ENCODE data around the gene NR5A1. TPM values are rescaled to one million over a fixed set of nuclear protein-coding genes. Genes with fewer than 3 reads are reported as not detected.

NR5A1 gene
- total RNA-seq, 1 donor from 2014 or later = not detected

- intact Hi-C loops (cut with micrococcal nuclease) = no loop called here
Observed at GRCh38 chr9:124514874-124515273, 7.7 kb upstream of the NR5A1 start.

DNA sequence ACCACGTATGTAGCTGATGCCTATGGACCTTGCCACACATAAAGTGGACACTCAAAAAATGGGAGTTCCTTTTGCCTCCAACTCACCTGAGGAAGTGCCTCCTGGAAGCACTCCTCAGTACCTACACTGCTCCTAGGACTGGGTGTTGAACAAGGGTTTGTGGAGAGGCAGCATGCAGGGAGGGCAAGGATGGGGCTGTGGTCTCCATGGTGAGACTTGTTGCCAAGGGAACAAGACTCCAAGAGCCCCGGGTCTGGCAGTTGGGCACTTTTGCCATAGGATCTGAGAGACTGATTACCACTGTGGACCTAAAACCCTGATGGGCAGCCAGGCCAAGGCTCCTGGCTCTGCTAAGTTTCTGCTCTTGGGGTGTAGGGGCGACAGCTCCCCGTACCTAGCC lies 6.9 kb upstream of the NR5A1 start:
- intact Hi-C loops (cut with micrococcal nuclease) = no loop called here

- intact Hi-C loops (cut with micrococcal nuclease) = no loop called here
Observed at GRCh38 chr9:124513376-124513994, 6.3 kb upstream of the NR5A1 start.

DNA sequence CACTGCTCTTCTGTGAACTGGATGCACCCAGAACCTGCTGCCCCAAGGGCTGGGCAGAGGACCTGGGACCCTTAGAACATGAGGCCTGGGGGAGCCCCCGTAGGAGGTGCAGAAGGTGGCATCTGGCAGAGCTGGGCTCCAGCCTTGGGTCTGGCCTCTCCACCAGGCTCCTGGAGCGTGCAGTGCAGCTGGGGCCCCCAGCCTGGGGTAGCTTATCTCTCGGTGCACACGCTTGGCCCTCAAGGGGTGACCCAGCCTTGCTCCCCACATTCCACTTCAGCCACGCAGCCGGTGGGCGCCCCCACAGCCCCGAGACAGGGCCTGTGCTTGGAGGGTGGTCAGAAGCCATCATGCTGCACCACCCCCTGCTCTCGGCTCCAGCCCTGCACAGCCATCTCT lies 5.6 kb upstream of the NR5A1 start:
- intact Hi-C loops (cut with micrococcal nuclease) = no loop called here

- intact Hi-C loops (cut with micrococcal nuclease) = no loop called here
Observed at GRCh38 chr9:124511891-124512805, 4.9 kb upstream of the NR5A1 start.

GRCh38 chr9:124511426-124511840 lies 4.2 kb upstream of the NR5A1 start:
- intact Hi-C loops (cut with micrococcal nuclease) = no loop called here

- intact Hi-C loops (cut with micrococcal nuclease) = no loop called here
Observed at GRCh38 chr9:124510650-124511425, 3.6 kb upstream of the NR5A1 start.

DNA sequence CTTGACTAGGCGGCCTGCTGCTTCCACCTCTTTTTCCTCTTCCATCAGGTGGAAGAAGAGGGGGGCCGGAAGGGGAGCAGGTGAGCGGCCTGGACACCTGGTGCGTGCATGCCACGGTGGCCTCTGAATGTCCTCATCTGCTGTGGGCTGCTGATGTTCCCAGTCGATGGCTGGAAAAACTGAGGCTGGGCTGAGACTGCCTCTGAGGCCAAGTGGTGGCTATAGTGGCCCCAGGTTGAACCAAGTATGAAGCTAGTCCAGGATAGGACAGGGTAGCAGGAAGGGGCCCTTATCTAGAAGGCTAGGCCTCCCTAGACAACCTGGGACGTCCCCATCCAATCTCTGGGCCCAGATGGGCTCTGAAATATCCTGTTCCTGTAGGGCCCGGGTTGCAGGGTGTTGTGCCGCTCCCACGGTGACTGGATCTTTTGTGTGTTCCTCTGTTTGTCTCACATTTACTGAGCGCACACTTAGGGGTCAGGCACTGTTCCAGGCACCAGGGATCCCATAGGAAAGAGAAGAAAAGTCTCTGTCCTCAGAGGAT lies 753 bp upstream of the NR5A1 start:
- intact Hi-C loops (cut with micrococcal nuclease) = no loop called here

DNA sequence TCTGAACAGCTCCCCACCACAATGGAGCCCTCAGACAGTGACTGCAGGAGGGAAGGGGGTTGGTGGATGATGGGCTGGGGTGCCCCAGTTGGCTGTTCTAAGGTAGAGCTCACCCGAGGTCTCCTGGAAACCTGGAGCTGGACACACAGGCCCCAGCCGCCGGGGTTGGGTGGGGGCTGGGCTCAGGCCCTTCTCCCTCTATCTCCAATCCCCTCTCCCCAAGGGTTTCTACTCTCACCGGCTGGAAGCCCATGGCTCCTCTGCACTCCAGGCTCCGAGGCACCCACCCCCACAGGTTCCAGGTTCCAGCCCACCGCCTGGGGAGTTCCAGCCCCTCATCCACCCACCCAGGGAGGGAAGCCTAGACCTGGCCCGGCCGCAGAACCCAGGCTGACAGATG lies 766 bp downstream of the NR5A1 start:
- intact Hi-C loops (cut with micrococcal nuclease) = no loop called here

DNA sequence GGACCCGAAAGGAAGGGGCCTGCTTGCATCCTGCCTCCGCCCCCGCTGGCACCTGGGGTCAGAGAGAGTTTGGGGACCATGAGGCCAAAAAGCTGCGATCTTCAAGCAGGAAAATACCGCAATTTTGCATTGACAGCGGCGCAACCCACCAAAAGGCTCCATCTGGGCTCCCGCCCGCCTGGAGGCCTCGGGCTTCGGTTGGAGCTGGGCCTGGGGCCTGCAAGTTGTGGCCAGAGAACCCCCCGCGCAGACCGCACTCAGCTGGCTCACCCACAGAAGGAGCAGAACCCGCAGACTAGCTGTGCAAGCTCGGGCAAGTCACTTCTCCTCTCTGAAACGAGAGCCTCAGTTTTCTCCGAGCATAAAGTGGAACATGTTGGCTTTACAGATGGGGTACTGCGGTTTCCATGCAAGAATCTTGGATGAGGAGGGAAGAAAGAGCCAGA lies 1.3 kb downstream of the NR5A1 start:
- intact Hi-C loops (cut with micrococcal nuclease) = no loop called here

- intact Hi-C loops (cut with micrococcal nuclease) = no loop called here
Observed at GRCh38 chr9:124505006-124505900, 1.9 kb downstream of the NR5A1 start.

DNA sequence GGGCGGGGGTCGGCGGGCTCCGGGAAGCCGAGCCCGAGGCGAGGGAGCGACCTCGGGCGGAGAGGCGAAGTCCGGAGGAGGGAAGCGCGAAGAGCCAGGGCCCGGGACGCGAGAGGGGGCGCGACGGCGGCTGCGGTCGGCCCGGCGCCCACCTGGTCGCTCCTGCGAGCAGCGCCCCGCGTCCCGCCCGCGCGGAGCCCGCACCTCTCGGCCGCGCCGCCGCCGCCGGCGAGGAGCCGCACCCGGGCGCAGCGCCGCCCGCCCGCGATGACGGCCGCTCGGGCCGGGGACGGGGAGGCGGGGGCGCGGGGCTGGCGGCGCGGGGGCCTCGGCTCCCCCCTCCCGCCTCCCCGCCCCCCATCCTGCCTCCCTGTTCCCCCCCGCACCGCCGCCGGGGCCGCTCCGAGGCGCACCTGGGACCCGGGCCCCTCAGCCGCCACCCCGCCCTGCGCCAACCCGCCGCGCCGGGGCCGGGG lies 2.6 kb downstream of the NR5A1 start:
- intact Hi-C loops (cut with micrococcal nuclease) = no loop called here

GRCh38 chr9:124503713-124504529 lies 3.3 kb downstream of the NR5A1 start:
- intact Hi-C loops (cut with micrococcal nuclease) = no loop called here

GRCh38 chr9:124502711-124503702 lies 4.2 kb downstream of the NR5A1 start:
- intact Hi-C loops (cut with micrococcal nuclease) = no loop called here

GRCh38 chr9:124501771-124502320 lies 5.4 kb downstream of the NR5A1 start:
- intact Hi-C loops (cut with micrococcal nuclease) = no loop called here

- intact Hi-C loops (cut with micrococcal nuclease) = no loop called here
Observed at GRCh38 chr9:124500796-124501611, 6.2 kb downstream of the NR5A1 start.

Measured in T-helper 1 cell treated with Interleukin-12 subunit alpha and Interleukin-12 subunit beta and Interleukin-4 antibody, amounts not matched to agents 30 ng/mL and 1 ng/mL, for 36 hours (primary cell).